ENCODE results near the gene ZNF319.

ZNF319 gene

GRCh38 chr16:57970970-57971369 is 29.5 kb downstream of the ZNF319 start, which contains the start of gene CNGB1:
CNGB1 (minus strand) TSS chr16:57971128; CDS start chr16:57967286, 3,842 bp downstream.
- no peak for DNase-seq

GRCh38 chr16:57970319-57970718 is 30.2 kb downstream of the ZNF319 start:
- no peak for DNase-seq

GRCh38 chr16:57969451-57970123 is 30.9 kb downstream of the ZNF319 start:
- no peak for DNase-seq

- no peak for DNase-seq
These were observed 32.6 kb downstream of the ZNF319 start for GRCh38 chr16:57967916-57968315.

GRCh38 chr16:57966986-57967385 is 33.5 kb downstream of the ZNF319 start:
- DNase-seq = no peak

GRCh38 chr16:57966204-57966771 is 34.2 kb downstream of the ZNF319 start:
- no peak for DNase-seq

GRCh38 chr16:57964157-57964700 is 36.2 kb downstream of the ZNF319 start:
- DNase-seq = no peak

GRCh38 chr16:57962756-57963155 is 37.7 kb downstream of the ZNF319 start:
- no peak for DNase-seq

GRCh38 chr16:57962046-57962445 is 38.4 kb downstream of the ZNF319 start:
- no peak for DNase-seq

- no peak for DNase-seq
These were observed 38.9 kb downstream of the ZNF319 start for GRCh38 chr16:57961538-57961937.

- no peak for DNase-seq
These were observed 39.5 kb downstream of the ZNF319 start for GRCh38 chr16:57960826-57961472.

- no peak for DNase-seq
These were observed 40.2 kb downstream of the ZNF319 start for GRCh38 chr16:57960310-57960709.

- no peak for DNase-seq
These were observed 40.7 kb downstream of the ZNF319 start for GRCh38 chr16:57959804-57960203.

GRCh38 chr16:57959121-57959520 is 41.4 kb downstream of the ZNF319 start:
- no peak for DNase-seq

GRCh38 chr16:57958544-57958943 is 41.9 kb downstream of the ZNF319 start:
- DNase-seq = no peak

GRCh38 chr16:57957673-57958392 is 42.6 kb downstream of the ZNF319 start:
- no peak for DNase-seq

GRCh38 chr16:57956924-57957672 is 43.4 kb downstream of the ZNF319 start:
- DNase-seq = no peak

GRCh38 chr16:57956270-57956808 is 44.1 kb downstream of the ZNF319 start:
- no peak for DNase-seq

GRCh38 chr16:57955572-57956188 is 44.8 kb downstream of the ZNF319 start:
- no peak for DNase-seq

GRCh38 chr16:57953857-57954256 is 46.6 kb downstream of the ZNF319 start:
- no peak for DNase-seq

- DNase-seq = no peak
These were observed 47.6 kb downstream of the ZNF319 start for GRCh38 chr16:57952909-57953308.
